HG02678 (cell line): ENCODE data around the gene LIX1.
A peak's percentile ranks its signal among the peaks of the same experiment; 100 is the strongest.
"Not testable (repeated sequence)": the region's sequence is repeated elsewhere in the genome, so short reads cannot be mapped to it uniquely, and the experiment has no call there.

Experiments
- ATAC-seq: cut with Tn5 transposase; IDR thresholded peaks from one replicate; pipeline ENCODE4 v1.9.1; 2021; ENCODE audit warnings: mild to moderate bottlenecking, moderate library complexity; ENCODE audit not compliant: unreplicated experiment

Gene LIX1

DNA sequence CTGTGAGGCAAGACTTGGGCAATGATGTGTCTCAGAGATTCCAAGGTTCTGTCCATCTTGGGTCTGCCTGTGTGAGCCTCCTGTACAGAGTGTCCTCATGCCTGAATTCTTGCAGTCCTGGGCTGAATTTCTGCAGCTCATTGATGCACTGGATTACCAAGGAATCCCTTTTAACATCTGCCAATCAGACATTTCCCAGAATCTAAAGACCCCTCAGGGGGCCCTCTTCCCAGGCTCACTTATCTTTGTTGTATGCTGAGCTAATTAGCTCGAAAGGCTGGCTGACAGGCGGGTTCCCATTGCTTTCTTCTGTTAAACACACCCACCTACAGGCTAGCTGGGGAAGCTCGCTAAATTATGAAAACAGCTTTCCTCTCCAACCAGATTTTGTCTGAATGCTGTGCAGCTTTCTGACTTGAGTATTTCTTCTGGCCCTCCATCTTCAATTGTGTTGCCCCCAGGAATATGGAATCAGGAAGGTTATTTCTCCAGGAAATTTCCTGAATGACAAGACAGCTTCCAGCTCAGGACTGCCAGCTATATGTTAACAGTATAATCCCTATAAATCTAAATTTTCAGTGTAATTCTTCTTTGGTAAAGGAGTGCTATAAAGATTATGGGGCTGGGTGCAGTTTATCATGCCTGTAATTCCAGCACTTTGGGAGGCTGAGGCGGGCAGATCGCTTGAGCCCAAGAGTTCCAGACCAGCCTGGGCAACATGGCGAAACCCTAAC lies at the start of gene LIX1:
Gene LIX1, minus strand, starts transcription at position 91 of the 734 bp plus-strand sequence. Its CDS starts 35 bp downstream, at position 56.
- peak; percentile 81 for ATAC-seq

GRCh38 chr5:97191893-97192292 lies 49.5 kb upstream of the LIX1 start:
- no peak for ATAC-seq

DNA sequence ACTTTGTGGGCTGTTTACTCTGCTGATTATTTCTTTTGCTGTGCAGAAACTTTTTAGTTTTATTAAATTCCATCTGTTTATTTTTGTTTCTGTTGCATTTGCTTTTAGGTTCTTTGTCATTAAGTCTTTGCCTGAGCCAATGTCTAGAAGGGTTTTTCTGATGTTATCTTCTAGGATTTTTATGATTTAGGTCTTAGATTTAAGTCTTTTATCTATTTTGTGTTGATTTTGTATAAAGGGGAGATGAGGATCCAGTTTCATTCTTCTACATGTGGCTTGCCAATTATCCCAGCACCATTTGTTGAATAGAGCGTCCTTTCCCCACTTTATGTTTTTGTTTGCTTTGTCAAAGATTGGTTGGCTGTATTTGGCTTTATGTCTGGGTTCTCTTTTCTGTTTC lies 47.1 kb upstream of the LIX1 start:
- not testable (repeated sequence) for ATAC-seq

- ATAC-seq: no peak
Measured at GRCh38 chr5:97183930-97184213, 41.5 kb upstream of the LIX1 start.

GRCh38 chr5:97183100-97183929 lies 40.9 kb upstream of the LIX1 start, which contains the start of gene RIOK2:
TSS of gene RIOK2 (minus strand) at chr5:97183247. CDS start at chr5:97183191, 56 bp downstream.
- ATAC-seq: peak; percentile 88

- ATAC-seq: no peak
Measured at GRCh38 chr5:97182571-97183099, 40.2 kb upstream of the LIX1 start.

DNA sequence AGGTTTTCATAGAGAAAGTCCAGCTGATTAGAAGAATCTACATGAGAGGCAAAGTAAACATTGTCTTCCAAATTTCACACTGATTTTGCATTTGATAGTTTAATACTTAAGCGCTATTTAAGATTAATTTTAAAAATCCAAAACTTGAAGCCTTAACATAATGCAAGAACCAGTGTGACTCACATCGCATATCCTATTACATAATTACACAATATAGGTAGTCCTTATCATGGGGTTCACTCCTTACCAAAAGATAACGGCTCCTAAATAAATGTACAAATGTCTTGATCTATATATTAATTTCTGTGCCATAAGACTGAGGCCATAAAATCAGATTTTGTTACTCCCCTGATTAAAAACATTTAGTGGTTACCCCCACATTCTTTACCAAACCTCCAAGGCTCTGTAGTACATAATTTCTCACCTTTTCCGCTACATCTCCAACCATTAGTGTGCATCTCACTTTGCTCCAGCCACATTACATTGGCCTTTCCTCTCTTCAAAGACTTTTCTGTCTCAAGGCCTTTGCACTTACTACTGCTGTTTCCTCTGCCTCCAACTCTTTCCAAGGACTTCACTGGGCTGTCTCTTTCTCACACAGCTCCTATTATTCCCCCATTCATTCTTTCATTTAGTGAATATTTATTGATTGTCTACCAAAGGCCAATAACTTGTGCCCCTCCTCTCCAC lies 39.6 kb upstream of the LIX1 start:
- no peak for ATAC-seq

GRCh38 chr5:97179457-97179856 lies 37.0 kb upstream of the LIX1 start:
- ATAC-seq: not testable (repeated sequence)

- no peak for ATAC-seq
Measured at GRCh38 chr5:97172227-97172626, 29.8 kb upstream of the LIX1 start.

GRCh38 chr5:97171703-97172102 lies 29.3 kb upstream of the LIX1 start:
- ATAC-seq: no peak

DNA sequence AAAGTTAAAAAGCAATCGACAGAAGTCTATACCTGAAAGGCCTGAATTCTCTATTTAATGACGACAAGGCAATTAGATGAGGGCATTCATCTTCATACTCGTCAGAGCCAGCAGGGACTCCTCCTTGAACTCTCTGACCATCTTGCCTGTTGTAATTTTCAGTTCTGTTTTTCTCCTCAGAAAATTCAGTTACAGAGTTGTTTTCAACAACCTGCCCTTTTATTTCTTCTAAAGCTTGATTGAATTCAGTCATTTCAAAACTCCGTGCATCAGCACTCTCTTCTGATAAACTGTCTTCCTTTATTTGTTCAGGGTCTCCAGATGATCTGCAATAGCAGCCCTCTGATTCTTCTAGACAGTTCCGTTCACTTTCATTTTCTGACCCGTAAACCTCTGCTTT lies 25.0 kb upstream of the LIX1 start:
- peak; percentile 69 for ATAC-seq

- ATAC-seq: no peak
Measured at GRCh38 chr5:97165726-97166125, 23.3 kb upstream of the LIX1 start.

- no peak for ATAC-seq
Measured at GRCh38 chr5:97164846-97165245, 22.4 kb upstream of the LIX1 start.

- no peak for ATAC-seq
Measured at GRCh38 chr5:97163790-97164285, 21.4 kb upstream of the LIX1 start.

- no peak for ATAC-seq
Measured at GRCh38 chr5:97163360-97163764, 21.0 kb upstream of the LIX1 start.

- peak; percentile 55 for ATAC-seq
Measured at GRCh38 chr5:97162045-97162444, 19.6 kb upstream of the LIX1 start.

DNA sequence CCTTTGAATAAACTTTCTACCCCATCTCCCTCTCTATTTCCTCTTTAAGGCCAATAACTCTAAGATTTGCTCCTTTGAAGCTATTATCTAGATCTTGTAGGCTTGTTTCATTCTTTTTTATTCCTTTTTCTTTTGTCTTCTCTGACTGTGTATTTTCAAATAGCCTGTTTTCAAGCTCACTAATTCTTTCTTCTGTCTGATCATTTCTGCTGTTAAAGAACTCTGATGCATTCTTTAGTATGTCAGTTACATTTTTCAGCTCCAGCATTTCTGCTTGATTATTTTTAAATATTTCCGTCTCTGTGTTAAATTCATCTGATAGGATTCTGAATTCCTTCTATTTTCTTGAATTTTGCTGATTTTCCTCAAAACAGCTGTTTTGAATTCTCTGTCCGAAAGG lies 15.3 kb upstream of the LIX1 start:
- ATAC-seq: no peak

GRCh38 chr5:97151370-97151769 lies 9.0 kb upstream of the LIX1 start:
- no peak for ATAC-seq

GRCh38 chr5:97150401-97150800 lies 8.0 kb upstream of the LIX1 start:
- ATAC-seq: no peak

DNA sequence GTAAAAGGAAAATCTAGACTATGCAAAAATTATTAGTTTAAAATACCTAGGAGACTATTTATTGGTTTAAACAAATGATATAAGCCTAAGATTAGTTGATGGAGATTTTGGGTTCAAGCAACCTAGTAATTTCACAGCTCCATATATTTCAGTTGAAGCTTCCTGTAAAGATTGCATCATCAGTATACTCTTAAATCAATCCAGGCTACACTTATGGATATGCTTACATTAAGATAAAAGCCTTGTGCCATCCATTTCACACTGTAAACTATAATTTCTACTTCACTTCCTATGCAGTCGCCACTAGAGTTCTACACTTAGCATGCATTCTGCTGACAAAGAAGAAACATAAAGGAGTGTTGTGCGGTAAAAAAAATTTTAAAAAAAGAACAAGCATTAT lies 7.3 kb upstream of the LIX1 start:
- no peak for ATAC-seq

GRCh38 chr5:97148288-97148687 lies 5.9 kb upstream of the LIX1 start:
- ATAC-seq: no peak
